Heart left ventricle (tissue), 16 donors: ENCODE measurements around the gene ZFP82. TPM values are rescaled to one million over a fixed set of nuclear protein-coding genes. Genes with fewer than 3 reads are reported as not detected.

ENCODE experiments used
- ATAC-seq, 4 donors: fragments of 200-7000 bp; cut with Tn5 transposase; one replicate each; pipeline ENCODE4 v1.9.1; 2020 to 2022; ENCODE audit warnings: moderate library complexity in 4 of 4, mild to moderate bottlenecking in 3 of 4, moderate number of reproducible peaks in 1 of 4
- DNase-seq, 5 donors: peaks; one replicate each; pipeline ENCODE4 v3.0.0-alpha.2; 2020
- H3K27ac ChIP-seq, 12 donors: fragments of 200-600 bp; sonication (generic) in 4 of 12; one replicate each; pipeline versions ENCODE4 v1.5.0 to v1.8.0; 2016 to 2022; ENCODE audit warnings: mild to moderate bottlenecking in 2 of 12
- H3K27me3 ChIP-seq, 9 donors: fragments of 200-600 bp; sonication (generic) in 2 of 9; one replicate each; pipeline versions ENCODE4 v1.5.1 to v1.8.0; 2016 to 2022; ENCODE audit warnings: mild to moderate bottlenecking in 3 of 9
- H3K36me3 ChIP-seq, 9 donors: fragments of 200-600 bp; sonication (generic) in 2 of 9; one replicate each; pipeline versions ENCODE4 v1.5.0 to v1.8.0; 2018 to 2022; ENCODE audit warnings: mild to moderate bottlenecking in 2 of 9
- H3K4me1 ChIP-seq, 12 donors: fragments of 200-600 bp; sonication (generic) in 4 of 12; one replicate each; pipeline versions ENCODE4 v1.5.0 to v1.8.0; 2016 to 2022; ENCODE audit warnings: mild to moderate bottlenecking in 3 of 12
- H3K4me3 ChIP-seq, 12 donors: fragments of 200-600 bp; sonication (generic) in 4 of 12; one replicate each; pipeline versions ENCODE4 v1.5.0 to v1.8.0; 2017 to 2022; ENCODE audit warnings: mild to moderate bottlenecking in 9 of 12, moderate library complexity in 4 of 12
- H3K9me3 ChIP-seq, 12 donors: fragments of 200-600 bp; sonication (generic) in 4 of 12; one replicate each; pipeline versions ENCODE4 v1.5.0 to v1.8.0; 2016 to 2022; ENCODE audit warnings: mild to moderate bottlenecking in 1 of 12
- POLR2A ChIP-seq, 2 donors: fragments of 450-650 bp; IDR thresholded peaks; one replicate each; pipeline ENCODE4 v1.6.1; 2017; ENCODE audit warnings: antibody characterized with exemption in 2 of 2, mild to moderate bottlenecking in 2 of 2, moderate library complexity in 2 of 2
- WGBS, 4 donors: extraction: QIAGEN DNeasy Blood & Tissue Kit in 2 of 4; methylation state at CpG; one replicate each; pipeline versions ENCODE4 v1.1.5 to v1.1.7; 2013 to 2018; 5-methylcytosine and 5-hydroxymethylcytosine counted together
- intact Hi-C, 10 donors: fragments of 100-400 bp; cut with DNase I; formaldehyde crosslinking; loops; one replicate each; pipeline versions ENCODE4 v1.11.1 to v1.14.2; 2022
- polyA plus RNA-seq, 2 donors: library from polyadenylated mRNA; stranded (reverse); fragments of 200-250 nt; gene quantifications; one replicate each; pipeline ENCODE4 v1.2.3, GENCODE V29; 2013
- total RNA-seq, 9 donors: library from RNA; depleted of rRNA in 2 of 9; stranded (reverse); fragments of >200 nt in 2 of 9; fragmentation: NEBNext Ultra II Directional in 3 of 9; extraction: Animal tissue kit (Norgen Biotek cat#: 25700) in 3 of 9; gene quantifications; one replicate each; pipeline versions ENCODE4 v1.1.0 to v1.2.4, GENCODE V29; 2016 to 2023
- TF ChIP-seq, protein P1 (sequence below), 12 donors: fragments of 200-600 bp; sonication (generic) in 4 of 12; IDR thresholded peaks; one replicate each; pipeline versions ENCODE4 v1.5.0 to v1.8.0; 2018 to 2022; ENCODE audit warnings: antibody characterized with exemption in 12 of 12, mild to moderate bottlenecking in 5 of 12
- donor health status: ischemic (EF 13 %, LVEDD 7.1; RV severe dilation, severe dysfunction).
- donor health status: healthy with polysubstance abuse.
- donor health status: DM: no; HTN: yes; CAD: no.
- donor health status: DM: no; HTN: no; CAD: no.
- donor health status: ischemic (EF 25% LVEDD 6.9; RV normal size, moderate dysfunction).
- donor health status: ischemic (EF 25% LVEDD 5.7; RV mildly dilated, moderate dysfunction).
- donor health status: healthy.
- donor health status: DM: yes; HTN: yes; CAD: no.
- donor health status: ischemic (EF 35%, LVEDD 5.7; RV mildly dilated, moderate dysfunction).
- donor health status: nonischemic (EF 11% LVEDD 7.7; RV severe dilation, severe dysfunction).
- donor health status: DM: yes; HTN: yes; CAD: no.
- donor health status: PGD.
- donor health status: ischemic (EF 29% LVEDD 5.4; RV normal size, mild dysfunction).
- donor health status: nonischemic (EF 23%, LVEDD 6.1; RV moderate dilation, normal function).

The ZFP82 gene
- total and polyA plus RNA-seq, 11 donors = 2.2 to 5.3 (median 3.9) TPM

DNA sequence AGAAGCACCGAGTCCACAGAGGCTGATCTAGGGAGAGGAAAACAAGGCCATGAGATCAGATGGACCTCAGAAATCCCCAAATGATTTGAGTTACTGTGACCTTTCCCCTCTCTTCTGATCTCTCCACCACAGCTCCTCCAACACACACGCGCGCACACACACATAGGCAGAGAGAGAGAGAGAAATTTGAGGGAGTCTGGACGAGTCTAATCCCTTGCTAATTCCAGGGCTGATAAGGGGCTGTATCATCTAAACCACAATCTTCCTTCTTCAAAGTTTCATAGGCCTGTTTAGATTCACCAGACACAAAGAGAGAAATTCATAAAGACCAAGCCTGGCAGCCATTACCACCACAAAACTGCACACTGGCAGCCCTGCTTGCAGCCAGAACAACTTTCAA, 8.6 kb downstream of the ZFP82 start:
- no peaks in the 10 kb centered on the region for H3K27me3 ChIP-seq
- WGBS, 4 donors = 74 to 91% (median 82%) methylated on average over 5 of the region's 5 CpGs
- no peak overlapping the region for H3K27ac ChIP-seq
- ATAC-seq (no peak), DNase-seq (no peak)
- TF ChIP-seq, protein P1, sequence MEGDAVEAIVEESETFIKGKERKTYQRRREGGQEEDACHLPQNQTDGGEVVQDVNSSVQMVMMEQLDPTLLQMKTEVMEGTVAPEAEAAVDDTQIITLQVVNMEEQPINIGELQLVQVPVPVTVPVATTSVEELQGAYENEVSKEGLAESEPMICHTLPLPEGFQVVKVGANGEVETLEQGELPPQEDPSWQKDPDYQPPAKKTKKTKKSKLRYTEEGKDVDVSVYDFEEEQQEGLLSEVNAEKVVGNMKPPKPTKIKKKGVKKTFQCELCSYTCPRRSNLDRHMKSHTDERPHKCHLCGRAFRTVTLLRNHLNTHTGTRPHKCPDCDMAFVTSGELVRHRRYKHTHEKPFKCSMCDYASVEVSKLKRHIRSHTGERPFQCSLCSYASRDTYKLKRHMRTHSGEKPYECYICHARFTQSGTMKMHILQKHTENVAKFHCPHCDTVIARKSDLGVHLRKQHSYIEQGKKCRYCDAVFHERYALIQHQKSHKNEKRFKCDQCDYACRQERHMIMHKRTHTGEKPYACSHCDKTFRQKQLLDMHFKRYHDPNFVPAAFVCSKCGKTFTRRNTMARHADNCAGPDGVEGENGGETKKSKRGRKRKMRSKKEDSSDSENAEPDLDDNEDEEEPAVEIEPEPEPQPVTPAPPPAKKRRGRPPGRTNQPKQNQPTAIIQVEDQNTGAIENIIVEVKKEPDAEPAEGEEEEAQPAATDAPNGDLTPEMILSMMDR (IDR thresholded peaks at IDR 0.05) = no peak
- no peak for TF ChIP-seq POLR2A (IDR thresholded peaks at IDR 0.05)
- no peaks in the 10 kb centered on the region for H3K4me1 ChIP-seq
- H3K4me3 ChIP-seq = no peak overlapping the region
- H3K9me3 ChIP-seq = peaks cover 0 to 19% (median 0%) of the 10 kb centered on the region in 12 donors
- intact Hi-C loops = loop anchor here in 1 of 10 donors (10.0 kb wide), 1 partner anchor 905 kb away; no protein-coding TSS in a partner anchor
- H3K36me3 ChIP-seq = peaks cover 0 to 60% (median 50%) of the 10 kb centered on the region in 9 donors

DNA sequence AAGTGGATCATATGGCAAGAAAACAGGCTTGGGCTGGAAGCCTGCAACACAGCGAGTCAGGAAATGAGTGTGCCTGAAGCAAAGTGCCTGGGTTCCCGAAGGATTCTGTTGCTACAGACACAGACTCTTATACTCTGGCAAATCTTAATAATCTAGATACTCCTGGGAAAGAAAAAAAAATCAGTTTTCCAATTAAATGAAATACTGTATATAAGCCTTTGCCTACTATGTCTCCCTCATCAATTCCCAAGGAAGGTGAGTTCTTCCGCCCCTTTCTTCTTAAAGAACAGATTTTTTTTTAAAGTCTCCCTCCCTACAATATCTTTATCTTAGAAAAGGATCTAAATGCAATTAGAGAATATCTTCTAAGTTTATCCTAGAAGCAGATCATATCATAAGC, 10.3 kb downstream of the ZFP82 start:
- peaks cover 2 to 76% (median 65%) of the 10 kb centered on the region in 9 donors for H3K36me3 ChIP-seq
- H3K4me3 ChIP-seq = no peak overlapping the region
- H3K27ac ChIP-seq = no peak overlapping the region
- no peak for DNase-seq
- TF ChIP-seq, protein P1 (IDR thresholded peaks at IDR 0.05) = no peak
- no peak for TF ChIP-seq POLR2A (IDR thresholded peaks at IDR 0.05)
- intact Hi-C loops = no loop called here
- WGBS, 4 donors = 83 to 94% (median 89%) methylated on average over 3 of the region's 3 CpGs
- H3K9me3 ChIP-seq = peaks cover 0 to 20% (median 0%) of the 10 kb centered on the region in 12 donors
- H3K4me1 ChIP-seq = no peaks in the 10 kb centered on the region
- no peaks in the 10 kb centered on the region for H3K27me3 ChIP-seq
- no peak for ATAC-seq

DNA sequence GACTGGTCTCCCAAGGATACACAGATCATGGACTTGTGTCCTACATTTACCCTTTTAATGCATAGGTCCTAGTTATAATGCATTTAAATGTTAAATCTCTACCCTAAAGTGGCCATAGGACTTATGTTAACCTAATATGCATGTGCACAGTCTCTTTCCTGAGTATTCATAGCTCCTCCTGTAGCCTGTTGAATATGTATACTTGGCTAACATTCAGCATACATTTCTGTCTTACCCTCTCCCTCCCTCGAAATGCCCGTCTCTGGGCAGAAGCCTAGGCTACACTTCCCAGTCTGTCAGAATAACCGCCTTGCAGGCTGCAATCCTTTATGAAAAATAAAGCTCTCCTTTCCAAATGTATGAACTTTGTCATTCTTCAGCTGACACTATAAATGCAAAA, 13.9 kb downstream of the ZFP82 start:
- H3K4me1 ChIP-seq = no peaks in the 10 kb centered on the region
- DNase-seq (no peak), ATAC-seq (no peak)
- peaks cover 4 to 98% (median 83%) of the 10 kb centered on the region in 9 donors for H3K36me3 ChIP-seq
- H3K27me3 ChIP-seq = no peaks in the 10 kb centered on the region
- intact Hi-C loops = no loop called here
- no peak overlapping the region for H3K4me3 ChIP-seq
- peaks cover 0 to 44% (median 0%) of the 10 kb centered on the region in 12 donors for H3K9me3 ChIP-seq
- TF ChIP-seq, protein P1 (IDR thresholded peaks at IDR 0.05) = no peak
- TF ChIP-seq POLR2A (IDR thresholded peaks at IDR 0.05) = no peak
- WGBS, 4 donors = 97 to 100% (median 99%) methylated on average over 3 of the region's 3 CpGs
- no peak overlapping the region for H3K27ac ChIP-seq

DNA sequence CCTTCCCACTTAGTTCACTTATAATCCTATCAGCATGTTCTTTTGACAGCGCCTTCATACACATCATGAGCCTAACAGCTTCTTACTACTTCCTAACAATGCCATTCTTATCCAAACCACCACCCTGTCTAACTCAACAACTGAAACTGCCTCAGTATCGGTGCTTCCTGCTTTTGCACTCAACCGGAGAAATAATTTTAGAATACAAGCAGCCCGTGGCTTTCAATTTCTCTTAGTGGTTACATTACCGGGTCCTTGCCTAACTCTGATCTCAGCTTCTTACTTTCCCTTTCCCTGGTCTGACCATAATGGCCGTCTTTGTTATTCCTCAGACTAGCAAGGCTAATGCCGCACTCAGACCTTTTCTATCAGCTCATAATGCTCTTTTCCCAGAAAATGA, 17.0 kb downstream of the ZFP82 start:
- ATAC-seq (no peak), DNase-seq (no peak)
- Histone ChIP-seq H3K36me3 (peaks cover 4 to 100% (median 75%) of the 10 kb centered on the region in 9 donors), H3K27ac (no peak overlapping the region), H3K9me3 (peaks cover 0 to 61% (median 3%) of the 10 kb centered on the region in 12 donors), H3K4me1 (no peaks in the 10 kb centered on the region), H3K4me3 (no peak overlapping the region), H3K27me3 (no peaks in the 10 kb centered on the region)
- intact Hi-C loops = no loop called here
- TF ChIP-seq, protein P1 (IDR thresholded peaks at IDR 0.05) = no peak
- no peak for TF ChIP-seq POLR2A (IDR thresholded peaks at IDR 0.05)
- WGBS, 4 donors = 89 to 95% (median 93%) methylated on average over 7 of the region's 7 CpGs
